IPS-15b (cell line): ENCODE results near the gene MAML2.

ENCODE experiments used
- H3K27me3 ChIP-seq: one replicate; pipeline ENCODE4 v1.6.1; 2013; ENCODE audit warnings: low read length; ENCODE audit not compliant: control insufficient read depth, insufficient read depth
- H3K36me3 ChIP-seq: one replicate; pipeline ENCODE4 v1.6.1; 2013; ENCODE audit warnings: low read length; ENCODE audit not compliant: control insufficient read depth, insufficient read depth
- H3K4me1 ChIP-seq: one replicate; pipeline ENCODE4 v1.6.1; 2013; ENCODE audit warnings: mild to moderate bottlenecking, low read length; ENCODE audit not compliant: control insufficient read depth, insufficient read depth
- H3K4me3 ChIP-seq: one replicate; pipeline ENCODE4 v1.5.1; 2013; ENCODE audit warnings: low read depth, low read length
- H3K9ac ChIP-seq: one replicate; pipeline ENCODE4 v1.6.1; 2013; ENCODE audit warnings: low read depth, mild to moderate bottlenecking, low read length
- H3K9me3 ChIP-seq: one replicate; pipeline ENCODE4 v1.6.1; 2013; ENCODE audit warnings: mild to moderate bottlenecking, low read length; ENCODE audit not compliant: control insufficient read depth, insufficient read depth

The MAML2 gene

DNA sequence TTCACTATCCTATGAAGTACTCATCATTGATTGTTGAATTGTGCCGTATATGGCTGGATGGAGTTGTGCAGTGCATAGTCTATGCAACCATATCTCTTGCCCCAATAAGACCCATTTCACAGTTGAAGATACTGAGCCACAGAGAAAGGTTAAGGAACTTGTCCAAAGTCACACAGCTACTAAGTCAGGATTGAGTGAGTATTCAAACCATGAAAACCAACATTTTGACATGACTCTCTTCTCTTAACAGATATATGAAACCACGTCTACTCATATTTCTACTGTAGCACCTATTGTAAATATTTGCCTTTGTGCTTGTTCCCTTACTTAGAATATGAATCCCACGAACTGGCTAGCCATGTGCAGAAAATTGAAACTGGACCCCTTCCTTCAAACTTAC, 58.1 kb downstream of the MAML2 start:
- no peak overlapping the region for H3K4me3 ChIP-seq
- H3K36me3 ChIP-seq: no peaks in the 10 kb centered on the region
- H3K4me1 ChIP-seq: peaks cover 13% of the 10 kb centered on the region
- H3K27me3 ChIP-seq: no peaks in the 10 kb centered on the region
- no peak overlapping the region for H3K9ac ChIP-seq
- H3K9me3 ChIP-seq: no peaks in the 10 kb centered on the region

DNA sequence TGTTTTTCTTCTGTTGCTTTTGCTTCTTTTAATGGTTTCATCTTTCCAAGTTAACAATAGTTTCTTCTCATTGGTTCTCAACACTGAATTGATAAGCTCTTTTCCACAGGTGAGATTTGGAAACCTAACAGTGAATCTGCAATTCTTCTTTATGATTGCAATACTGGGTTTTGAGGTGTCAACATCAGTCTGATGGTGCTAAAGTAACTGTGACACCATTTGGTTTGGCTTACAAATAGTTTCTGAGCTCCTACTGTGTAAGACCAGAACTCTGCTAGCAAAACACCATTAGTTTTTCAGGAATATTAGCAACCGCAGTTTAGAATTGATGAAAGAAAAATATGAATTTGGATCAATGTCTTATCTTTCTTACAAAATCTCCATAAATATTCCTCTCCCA, 58.6 kb downstream of the MAML2 start:
- H3K9me3 ChIP-seq: no peaks in the 10 kb centered on the region
- H3K4me1 ChIP-seq: peaks cover 13% of the 10 kb centered on the region
- no peak overlapping the region for H3K4me3 ChIP-seq
- no peak overlapping the region for H3K9ac ChIP-seq
- no peaks in the 10 kb centered on the region for H3K36me3 ChIP-seq
- H3K27me3 ChIP-seq: no peaks in the 10 kb centered on the region

DNA sequence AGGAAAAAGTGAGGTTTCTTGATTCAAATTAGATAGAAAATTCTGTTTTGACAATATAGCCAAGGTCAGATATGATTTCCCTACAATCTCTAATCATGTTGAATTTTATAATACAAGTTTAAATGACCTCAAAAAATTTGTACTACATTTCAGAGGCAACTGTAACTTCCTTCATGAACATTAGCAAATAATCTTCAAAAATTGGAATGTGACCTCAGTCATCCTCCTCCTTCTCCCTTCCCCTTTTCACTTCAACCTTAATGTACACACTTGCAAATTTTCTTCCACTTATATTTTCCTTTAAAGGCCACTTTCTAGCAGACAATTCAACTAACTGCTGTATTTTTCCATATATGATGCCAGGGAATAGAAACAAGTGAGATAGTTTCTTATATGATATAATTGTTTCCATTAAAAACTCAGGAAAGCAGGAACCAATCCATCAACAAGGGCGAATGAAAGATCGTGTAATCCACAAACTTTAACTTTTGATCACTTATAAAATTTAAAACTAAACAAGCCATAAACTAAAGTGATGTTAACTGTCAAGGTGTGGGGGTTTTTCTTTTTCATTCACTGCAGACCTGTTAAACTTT, 60.3 kb downstream of the MAML2 start:
- no peak overlapping the region for H3K4me3 ChIP-seq
- H3K36me3 ChIP-seq: no peaks in the 10 kb centered on the region
- no peaks in the 10 kb centered on the region for H3K9me3 ChIP-seq
- H3K4me1 ChIP-seq: peaks cover 25% of the 10 kb centered on the region
- no peaks in the 10 kb centered on the region for H3K27me3 ChIP-seq
- no peak overlapping the region for H3K9ac ChIP-seq

DNA sequence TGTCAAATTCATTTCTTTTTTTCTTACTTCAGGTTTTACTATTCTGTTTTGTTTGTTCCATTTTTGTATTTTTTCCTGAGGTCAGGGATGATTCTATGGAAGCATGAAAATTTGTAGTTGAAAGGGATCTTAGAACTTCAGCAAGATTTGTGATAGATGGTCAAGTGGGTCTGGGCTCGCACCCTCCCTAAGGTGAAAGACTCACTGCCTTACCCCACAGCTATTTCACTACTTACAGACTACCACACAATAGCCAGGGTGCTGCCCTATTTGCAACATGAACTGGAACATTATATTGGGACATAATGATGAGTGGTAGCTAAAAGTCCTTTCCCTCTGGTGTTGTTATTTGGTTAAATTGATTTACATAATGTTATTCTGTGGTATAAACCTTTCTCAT, 62.6 kb downstream of the MAML2 start:
- peaks cover 25% of the 10 kb centered on the region for H3K4me1 ChIP-seq
- no peak overlapping the region for H3K9ac ChIP-seq
- no peaks in the 10 kb centered on the region for H3K9me3 ChIP-seq
- no peaks in the 10 kb centered on the region for H3K36me3 ChIP-seq
- H3K4me3 ChIP-seq: no peak overlapping the region
- no peaks in the 10 kb centered on the region for H3K27me3 ChIP-seq

DNA sequence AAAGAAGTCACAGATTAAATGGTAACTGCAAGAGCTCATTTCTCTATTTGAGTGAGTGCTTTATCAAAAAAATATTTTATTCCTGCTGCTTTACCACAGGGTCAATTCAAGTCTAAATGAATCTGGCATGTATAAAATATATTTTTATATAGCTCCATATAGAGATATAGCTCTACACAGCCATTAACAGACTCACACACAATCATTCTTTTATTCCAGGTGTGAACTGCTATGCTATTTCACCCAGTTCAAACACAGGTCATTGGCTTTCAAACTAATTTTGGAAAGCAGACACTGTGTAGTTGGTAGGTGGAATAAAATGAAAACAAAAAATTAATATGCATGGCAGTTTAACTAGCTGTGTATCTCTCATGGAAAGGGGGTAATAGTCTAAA, 63.1 kb downstream of the MAML2 start:
- H3K9me3 ChIP-seq: no peaks in the 10 kb centered on the region
- H3K9ac ChIP-seq: no peak overlapping the region
- no peak overlapping the region for H3K4me3 ChIP-seq
- no peaks in the 10 kb centered on the region for H3K27me3 ChIP-seq
- peaks cover 25% of the 10 kb centered on the region for H3K4me1 ChIP-seq
- no peaks in the 10 kb centered on the region for H3K36me3 ChIP-seq

DNA sequence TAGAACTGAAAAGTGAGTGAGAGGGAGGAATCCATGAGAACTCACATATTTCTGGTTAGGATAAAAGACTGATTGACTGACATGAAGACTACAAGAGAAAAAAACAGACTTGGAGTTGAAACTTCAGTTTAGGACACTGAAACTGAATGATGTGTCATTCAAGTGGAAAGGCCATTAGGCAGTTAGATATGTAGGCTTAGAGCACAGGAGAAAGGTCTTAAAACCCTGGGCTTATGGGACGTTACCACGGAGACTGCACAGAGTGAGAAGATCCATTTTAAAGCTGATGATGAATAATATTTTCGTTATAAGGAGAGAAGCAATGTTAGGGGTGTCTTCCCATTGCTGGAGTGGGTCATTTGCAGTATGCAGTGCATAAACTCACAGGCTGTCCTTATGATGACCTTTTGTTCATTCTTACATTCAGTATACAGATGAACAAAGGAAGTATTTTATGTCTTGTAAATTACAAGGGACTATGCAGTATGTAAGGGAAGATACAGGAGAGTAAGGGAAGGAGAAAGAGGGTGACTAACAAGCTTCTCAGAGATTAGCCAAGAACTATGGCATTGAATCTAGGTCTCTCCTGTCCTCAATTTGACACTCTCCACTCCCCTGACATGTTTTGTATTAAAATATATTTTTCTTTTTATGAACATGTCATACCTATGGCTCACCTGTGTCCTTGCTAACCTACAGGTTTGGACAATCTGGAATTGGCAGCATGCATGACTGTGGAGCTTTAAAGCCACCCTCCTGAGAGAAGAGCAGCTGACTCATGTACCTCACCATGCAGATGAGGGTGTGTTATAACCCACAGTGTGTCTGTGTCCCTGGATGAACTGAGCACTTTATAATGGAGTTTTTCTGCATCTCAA, 63.7 kb downstream of the MAML2 start:
- Histone ChIP-seq H3K4me1 (peaks cover 25% of the 10 kb centered on the region), H3K4me3 (no peak overlapping the region), H3K36me3 (no peaks in the 10 kb centered on the region), H3K9ac (no peak overlapping the region), H3K27me3 (no peaks in the 10 kb centered on the region), H3K9me3 (no peaks in the 10 kb centered on the region)

DNA sequence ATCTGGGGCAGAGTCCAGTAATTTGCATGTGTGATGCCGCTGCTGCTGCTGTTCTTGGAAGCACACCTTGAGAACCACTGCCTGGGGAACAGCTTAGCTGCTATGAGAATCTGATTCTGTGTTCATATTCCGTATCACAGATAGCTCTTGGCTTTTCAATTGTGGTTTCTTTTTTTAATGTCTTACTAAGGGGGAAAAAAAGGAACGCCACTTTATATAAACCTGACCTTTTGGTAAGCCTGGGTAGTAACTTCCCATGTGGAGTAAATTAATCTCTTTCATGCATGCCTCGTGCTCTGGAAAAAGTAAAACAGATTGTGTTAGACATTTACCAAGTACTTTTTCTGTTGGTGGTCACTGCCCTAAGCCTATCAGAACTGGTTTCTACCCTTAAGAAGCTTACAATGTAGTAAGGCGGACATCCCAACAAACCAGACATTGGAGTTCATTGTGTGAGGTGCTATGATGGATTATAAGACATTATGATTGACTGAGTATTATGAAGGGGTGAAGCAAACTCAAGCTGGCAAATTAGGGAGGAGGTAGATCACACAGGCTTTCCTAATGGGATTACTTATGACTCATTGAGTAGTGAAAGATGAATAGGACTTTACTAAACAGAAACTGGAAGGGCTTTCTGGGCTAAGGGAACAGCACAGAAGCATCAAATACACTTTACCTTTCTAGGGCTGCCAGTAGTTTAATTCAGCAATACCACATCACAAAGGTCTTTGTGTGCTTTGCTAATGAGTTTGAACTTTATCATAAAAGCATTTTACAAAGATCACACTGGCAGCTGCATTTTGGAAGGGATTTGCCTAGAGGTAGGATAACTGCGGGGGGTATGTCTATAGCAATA, 64.7 kb downstream of the MAML2 start:
- no peak overlapping the region for H3K9ac ChIP-seq
- H3K4me3 ChIP-seq: no peak overlapping the region
- H3K9me3 ChIP-seq: no peaks in the 10 kb centered on the region
- no peaks in the 10 kb centered on the region for H3K36me3 ChIP-seq
- H3K4me1 ChIP-seq: peaks cover 26% of the 10 kb centered on the region
- no peaks in the 10 kb centered on the region for H3K27me3 ChIP-seq

DNA sequence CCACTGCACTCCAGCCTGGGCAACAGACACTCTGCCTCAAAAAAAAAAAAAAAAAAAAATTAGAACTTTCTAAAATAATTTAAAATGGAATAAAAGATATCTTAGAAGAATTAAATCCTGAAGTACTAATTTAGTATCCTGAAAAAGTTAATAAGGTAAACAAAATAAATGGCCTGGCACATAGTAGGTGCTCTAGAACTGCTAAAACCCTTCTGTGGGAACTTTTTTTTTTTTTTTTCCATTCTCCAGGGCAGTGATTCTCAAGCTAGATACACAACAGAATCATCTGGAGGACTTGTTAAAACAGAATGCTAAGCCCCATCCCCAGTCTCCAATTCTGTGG, 65.3 kb downstream of the MAML2 start:
- Histone ChIP-seq H3K9ac (no peak overlapping the region), H3K9me3 (no peaks in the 10 kb centered on the region), H3K4me1 (peaks cover 32% of the 10 kb centered on the region), H3K36me3 (no peaks in the 10 kb centered on the region), H3K4me3 (no peak overlapping the region), H3K27me3 (no peaks in the 10 kb centered on the region)

DNA sequence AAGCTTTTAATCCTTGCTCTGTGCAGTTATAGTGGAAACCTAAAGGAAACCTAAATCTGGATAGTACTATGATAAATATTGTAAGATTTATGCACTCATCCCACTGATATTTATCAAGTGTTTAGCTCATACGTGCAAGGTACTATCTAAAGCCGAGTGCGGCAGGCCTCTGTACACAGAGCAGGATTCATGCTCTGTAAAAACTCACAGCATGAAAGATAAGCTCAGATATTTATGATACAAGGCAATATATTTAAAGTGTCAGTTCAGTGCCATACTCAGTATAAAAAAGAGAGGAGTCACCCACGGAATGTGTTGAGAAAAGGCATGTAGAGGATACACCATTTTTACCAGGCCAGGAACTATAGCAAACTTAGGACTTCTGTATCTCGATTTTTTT, 66.2 kb downstream of the MAML2 start:
- Histone ChIP-seq H3K27me3 (no peaks in the 10 kb centered on the region), H3K36me3 (no peaks in the 10 kb centered on the region), H3K9ac (no peak overlapping the region), H3K4me1 (peaks cover 35% of the 10 kb centered on the region), H3K9me3 (no peaks in the 10 kb centered on the region), H3K4me3 (no peak overlapping the region)

DNA sequence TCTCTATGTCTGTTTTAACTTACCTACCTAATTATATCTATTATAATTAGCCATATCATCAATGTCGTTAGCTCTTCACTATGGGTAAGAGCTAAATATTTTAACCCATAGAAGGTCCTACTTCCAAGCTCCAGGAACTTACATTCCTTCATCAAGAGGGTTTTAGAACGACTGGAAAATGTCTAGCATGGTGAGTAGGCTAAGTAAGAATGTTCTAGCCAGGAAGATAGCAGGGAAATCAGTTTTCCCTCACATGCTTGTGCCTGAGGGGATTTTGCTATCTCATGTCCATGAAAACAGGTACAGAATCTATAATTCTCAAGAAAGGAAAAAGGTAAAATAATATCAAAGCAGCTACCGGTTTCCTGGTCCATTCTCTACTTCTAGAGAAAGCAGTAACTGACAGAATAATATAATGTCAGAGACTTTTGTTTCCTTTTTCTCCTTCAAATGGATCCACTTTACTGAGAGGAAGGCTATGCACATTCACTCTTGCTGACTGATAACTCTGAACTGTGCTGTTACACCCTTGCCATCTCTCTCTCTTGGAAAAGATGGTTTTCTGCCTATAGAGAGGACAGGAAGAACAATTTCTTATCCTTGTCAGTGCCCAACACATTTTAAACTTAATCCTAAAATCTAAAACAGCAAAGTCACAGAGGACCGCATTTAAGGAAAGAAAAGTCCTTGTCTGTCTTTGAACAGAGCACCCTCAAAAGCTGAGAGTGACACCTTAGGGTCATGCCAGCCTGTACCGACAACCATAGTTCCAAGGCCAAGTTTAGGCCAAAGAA, 67.0 kb downstream of the MAML2 start:
- Histone ChIP-seq H3K4me3 (no peak overlapping the region), H3K9me3 (no peaks in the 10 kb centered on the region), H3K27me3 (no peaks in the 10 kb centered on the region), H3K36me3 (no peaks in the 10 kb centered on the region), H3K9ac (no peak overlapping the region), H3K4me1 (peaks cover 34% of the 10 kb centered on the region)

DNA sequence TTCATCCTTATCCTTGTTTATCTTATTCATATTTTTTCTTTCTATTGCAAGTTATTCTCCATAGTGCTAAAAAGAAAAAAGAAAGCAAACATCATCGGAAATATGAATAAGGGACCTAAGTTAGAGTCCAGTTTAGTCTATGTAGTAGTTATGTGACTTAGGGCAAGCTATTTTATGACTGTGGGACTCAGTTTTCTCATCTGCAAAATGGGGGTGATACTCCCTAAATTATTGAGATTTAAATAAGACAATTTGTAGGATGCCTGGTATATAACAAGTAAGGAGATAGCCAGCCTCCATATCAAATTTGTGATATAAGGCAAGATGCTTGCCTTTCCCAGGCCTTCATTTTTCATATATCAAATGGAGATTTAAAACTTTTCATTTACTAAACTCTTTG, 69.5 kb downstream of the MAML2 start:
- Histone ChIP-seq H3K9me3 (no peaks in the 10 kb centered on the region), H3K36me3 (no peaks in the 10 kb centered on the region), H3K4me3 (no peak overlapping the region), H3K9ac (no peak overlapping the region), H3K27me3 (no peaks in the 10 kb centered on the region), H3K4me1 (peaks cover 18% of the 10 kb centered on the region)
